Measurements from ENCODE around the gene ULK4. TPM values are rescaled to one million over a fixed set of nuclear protein-coding genes. Genes with fewer than 3 reads are reported as not detected.

Gene ULK4
- total and polyA plus RNA-seq, 2 of the 8 experiments (the other 6 are each of a cell fraction or from before 2014, with no cell fraction given), result 3.0 to 10.8 TPM

- no peak for TF ChIP-seq TBP (IDR thresholded peaks at IDR 0.05; ENCODE audit: low read depth, low read length)
Measured at GRCh38 chr3:41350441-41350840, 611.5 kb downstream of the ULK4 start (continued).

Data from H1 (cell line).